CD14-positive monocyte (primary cell): ENCODE measurements around the gene CSMD2. TPM values are rescaled to one million over a fixed set of nuclear protein-coding genes. Genes with fewer than 3 reads are reported as not detected.

Experiments
- DNase-seq, 3 donors: peaks; one replicate each; pipeline ENCODE4 v3.0.0-alpha.2; 2011 to 2022
- H2AFZ ChIP-seq: 2 replicates; pipeline ENCODE4 v1.6.0; 2012; ENCODE audit warnings: mild to moderate bottlenecking, low read depth, low read length, inconsistent platforms; ENCODE audit not compliant: insufficient read depth, poor library complexity, severe bottlenecking
- H3K27ac ChIP-seq, 2 donors: 1 replicate in 1 of 2; 2 replicates in 1 of 2; pipeline ENCODE4 v1.5.1; 2012 to 2013; ENCODE audit warnings: low read length in 2 of 2, control low read depth in 1 of 2, inconsistent platforms in 1 of 2, low read depth in 1 of 2, mild to moderate bottlenecking in 1 of 2
- H3K27me3 ChIP-seq, 2 donors: one replicate each; pipeline versions ENCODE4 v1.6.0 to v1.6.1; 2011 to 2013; ENCODE audit warnings: low read length in 2 of 2; ENCODE audit not compliant: control insufficient read depth in 2 of 2, insufficient read depth in 2 of 2
- H3K36me3 ChIP-seq, 2 donors: replicated peaks in 1 of 2; 1 replicate in 1 of 2; 2 replicates in 1 of 2; pipeline versions ENCODE4 v1.5.1 to v1.6.1; 2012 to 2013; ENCODE audit warnings: low read length in 2 of 2, control low read depth in 1 of 2, inconsistent platforms in 1 of 2, mild to moderate bottlenecking in 1 of 2; ENCODE audit not compliant: insufficient read depth in 2 of 2, control insufficient read depth in 1 of 2
- H3K4me1 ChIP-seq, 2 donors: 1 replicate in 1 of 2; 2 replicates in 1 of 2; pipeline versions ENCODE4 v1.5.1 to v1.6.1; 2012 to 2013; ENCODE audit warnings: low read length in 2 of 2, control low read depth in 1 of 2, inconsistent platforms in 1 of 2, mild to moderate bottlenecking in 1 of 2, moderate library complexity in 1 of 2; ENCODE audit not compliant: insufficient read depth in 2 of 2, control insufficient read depth in 1 of 2
- H3K4me2 ChIP-seq: replicated peaks from 2 replicates; pipeline ENCODE3; 2012; ENCODE audit warnings: low read length, moderate library complexity, mild to moderate bottlenecking; ENCODE audit not compliant: poor library complexity, severe bottlenecking; ENCODE audit errors: extremely low read depth
- H3K4me3 ChIP-seq, 3 experiments: fragments of 200-600 bp in 1 of 3; sonication (generic) in 1 of 3; replicated peaks in 1 of 3; 1 replicate in 2 of 3; 2 replicates in 1 of 3; pipeline ENCODE4 v1.5.1; 2011 to 2013; ENCODE audit warnings: low read length in 3 of 3, mild to moderate bottlenecking in 3 of 3, control low read depth in 2 of 3, low read depth in 2 of 3, inconsistent platforms in 1 of 3, moderate library complexity in 1 of 3
- H3K79me2 ChIP-seq: 2 replicates; pipeline ENCODE4 v1.6.0; 2012; ENCODE audit warnings: mild to moderate bottlenecking, control low read depth, inconsistent platforms, low read length, moderate library complexity; ENCODE audit not compliant: insufficient read depth
- H3K9ac ChIP-seq: 2 replicates; pipeline ENCODE4 v1.6.0; 2017; ENCODE audit warnings: low read length, mild to moderate bottlenecking; ENCODE audit not compliant: insufficient read depth, poor library complexity, severe bottlenecking
- H3K9me3 ChIP-seq, 2 donors: replicated peaks in 1 of 2; 1 replicate in 1 of 2; 2 replicates in 1 of 2; pipeline versions ENCODE4 v1.5.1 to v1.6.1; 2012 to 2013; ENCODE audit warnings: low read length in 2 of 2, control low read depth in 1 of 2; ENCODE audit not compliant: control insufficient read depth in 1 of 2, insufficient read depth in 1 of 2
- H4K20me1 ChIP-seq: 2 replicates; pipeline ENCODE4 v1.6.0; 2012; ENCODE audit warnings: mild to moderate bottlenecking, low read length, control low read depth, moderate library complexity; ENCODE audit not compliant: insufficient read depth
- H3K27ac Mint-ChIP-seq, 7 donors: one replicate each; pipeline ENCODE4 v1.8.0; 2020; ENCODE audit warnings: mild to moderate bottlenecking in 7 of 7, mixed read lengths in 7 of 7, moderate library complexity in 6 of 7, inconsistent platforms in 2 of 7
- H3K27me3 Mint-ChIP-seq, 3 donors: one replicate each; pipeline ENCODE4 v1.8.0; 2021 to 2022; ENCODE audit warnings: low read depth in 3 of 3, mild to moderate bottlenecking in 3 of 3, mixed read lengths in 3 of 3, moderate library complexity in 3 of 3, inconsistent platforms in 1 of 3
- H3K36me3 Mint-ChIP-seq, 2 donors: one replicate each; pipeline ENCODE4 v1.8.0; 2020; ENCODE audit warnings: mixed read lengths in 2 of 2, inconsistent platforms in 1 of 2, mild to moderate bottlenecking in 1 of 2
- H3K4me1 Mint-ChIP-seq: one replicate; pipeline ENCODE4 v1.8.0; 2020; ENCODE audit warnings: mild to moderate bottlenecking, mixed read lengths
- H3K4me3 Mint-ChIP-seq, 2 donors: one replicate each; pipeline ENCODE4 v1.8.0; 2020; ENCODE audit warnings: mild to moderate bottlenecking in 2 of 2, mixed read lengths in 2 of 2, moderate library complexity in 1 of 2
- H3K9me3 Mint-ChIP-seq, 7 donors: one replicate each; pipeline ENCODE4 v1.8.0; 2020 to 2022; ENCODE audit warnings: mixed read lengths in 7 of 7, mild to moderate bottlenecking in 6 of 7, moderate library complexity in 6 of 7, inconsistent platforms in 2 of 7
- CTCF ChIP-seq: fragments of 200-600 bp; IDR thresholded peaks from one replicate; pipeline ENCODE4 v1.8.0; 2022; ENCODE audit warnings: antibody characterized with exemption, mild to moderate bottlenecking
- WGBS: methylation state at CpG from one replicate; pipeline ENCODE4 v1.1.5; 2013; ENCODE audit warnings: missing lambda C conversion rate; ENCODE audit not compliant: insufficient coverage; 5-methylcytosine and 5-hydroxymethylcytosine counted together
- intact Hi-C, 2 donors: fragments of 100-400 bp; cut with micrococcal nuclease; formaldehyde crosslinking; loops; one replicate each; pipeline versions ENCODE4 v1.15.0 to v1.15.1; 2023
- polyA plus RNA-seq, 3 donors: library from polyadenylated mRNA; depleted of rRNA in 1 of 3; unstranded in 2 of 3; stranded (reverse) in 1 of 3; fragments of 300-500 nt in 2 of 3; fragments of >200 nt in 1 of 3; fragmentation: Illumina TruSeq in 2 of 3; gene quantifications; 1 replicate in 2 of 3; 2 replicates in 1 of 3; pipeline ENCODE4 v1.2.3, GENCODE V29; 2012 to 2021

Gene CSMD2
- polyA plus RNA-seq, 3 donors: 0.04 TPM; not detected in 2

- Histone ChIP-seq H3K4me1 (no peaks in the 10 kb centered on the region), H3K9ac (no peak overlapping the region), H3K27me3 (no peaks in the 10 kb centered on the region), H3K79me2 (no peaks in the 10 kb centered on the region), H4K20me1 (no peaks in the 10 kb centered on the region), H3K9me3 (no peaks in the 10 kb centered on the region), H3K4me2 (no peak overlapping the region), H3K36me3 (no peaks in the 10 kb centered on the region), H3K27ac (no peak overlapping the region), H2AFZ (no peak overlapping the region), H3K4me3 (no peak overlapping the region)
- Mint-ChIP-seq H3K36me3 (no peaks in the 10 kb centered on the region), H3K9me3 (peaks cover 0 to 2% (median 0%) of the 10 kb centered on the region in 7 donors), H3K4me1 (no peaks in the 10 kb centered on the region), H3K27ac (no peak overlapping the region), H3K4me3 (no peak overlapping the region), H3K27me3 (peaks cover 3 to 11% (median 4%) of the 10 kb centered on the region in 3 donors)
- TF ChIP-seq CTCF: no peak
- 86% methylated on average over 3 of the region's 4 CpGs for WGBS
- intact Hi-C loops: no loop called here
- no peak for DNase-seq
Observed at GRCh38 chr1:34132161-34132420, 32.9 kb downstream of the CSMD2 start.

GRCh38 chr1:34131396-34132160, 33.5 kb downstream of the CSMD2 start:
- Histone ChIP-seq H2AFZ (no peak overlapping the region), H4K20me1 (no peaks in the 10 kb centered on the region), H3K27ac (no peak overlapping the region), H3K36me3 (no peaks in the 10 kb centered on the region), H3K4me2 (no peak overlapping the region), H3K9ac (no peak overlapping the region), H3K79me2 (no peaks in the 10 kb centered on the region), H3K9me3 (no peaks in the 10 kb centered on the region), H3K4me3 (no peak overlapping the region), H3K4me1 (no peaks in the 10 kb centered on the region), H3K27me3 (no peaks in the 10 kb centered on the region)
- no peak for DNase-seq
- no peaks in the 10 kb centered on the region for H3K36me3 Mint-ChIP-seq
- H3K9me3 Mint-ChIP-seq: peaks cover 0 to 2% (median 0%) of the 10 kb centered on the region in 7 donors
- H3K4me3 Mint-ChIP-seq: no peak overlapping the region
- WGBS: 100% methylated on average over 2 of the region's 3 CpGs
- intact Hi-C loops: no loop called here
- H3K27me3 Mint-ChIP-seq: peaks cover 4 to 9% (median 5%) of the 10 kb centered on the region in 3 donors
- H3K27ac Mint-ChIP-seq: peak overlapping the region in 1 of 7 donors; percentile 23
- no peak for TF ChIP-seq CTCF
- H3K4me1 Mint-ChIP-seq: no peaks in the 10 kb centered on the region
